Left kidney (tissue), 2 donors: Measurements from ENCODE around the gene MEGF10. TPM values are rescaled to one million over a fixed set of nuclear protein-coding genes. Genes with fewer than 3 reads are reported as not detected.

Experiments used
- DNase-seq: peaks from one replicate; pipeline ENCODE4 v3.0.0-alpha.2; 2013
- polyA plus RNA-seq: library from polyadenylated mRNA; unstranded; fragments of 120-200 nt; gene quantifications from one replicate; pipeline ENCODE4 v1.2.1, GENCODE V29; 2013; ENCODE audit not compliant: insufficient read length

MEGF10 gene
- polyA plus RNA-seq, 1 donor, result 1.1 TPM

DNA sequence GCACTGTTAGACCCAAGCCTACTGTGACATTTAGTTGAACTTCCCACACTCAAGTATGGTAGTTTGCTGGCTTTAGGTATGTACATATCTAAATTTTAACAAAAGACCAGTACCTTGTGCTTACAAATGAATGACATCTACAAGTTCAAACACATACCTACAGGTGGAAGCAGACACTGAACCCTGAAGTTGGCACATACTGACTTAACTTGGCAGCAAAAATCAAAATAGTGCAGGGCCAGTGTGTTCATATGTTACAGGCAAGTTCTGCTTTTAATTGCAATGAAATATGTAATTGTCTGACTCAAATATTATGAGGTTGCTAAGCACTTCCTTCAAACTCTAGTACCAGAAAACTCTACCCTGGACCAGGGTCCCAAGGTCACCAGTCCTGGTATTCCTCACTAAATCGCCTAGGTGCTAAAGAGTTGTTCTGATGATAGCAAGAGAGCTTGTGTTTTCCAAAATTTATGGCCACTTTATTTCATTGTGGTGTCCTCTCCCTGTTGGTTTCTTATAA, 77.4 kb downstream of the MEGF10 start:
- DNase-seq, result no peak

DNA sequence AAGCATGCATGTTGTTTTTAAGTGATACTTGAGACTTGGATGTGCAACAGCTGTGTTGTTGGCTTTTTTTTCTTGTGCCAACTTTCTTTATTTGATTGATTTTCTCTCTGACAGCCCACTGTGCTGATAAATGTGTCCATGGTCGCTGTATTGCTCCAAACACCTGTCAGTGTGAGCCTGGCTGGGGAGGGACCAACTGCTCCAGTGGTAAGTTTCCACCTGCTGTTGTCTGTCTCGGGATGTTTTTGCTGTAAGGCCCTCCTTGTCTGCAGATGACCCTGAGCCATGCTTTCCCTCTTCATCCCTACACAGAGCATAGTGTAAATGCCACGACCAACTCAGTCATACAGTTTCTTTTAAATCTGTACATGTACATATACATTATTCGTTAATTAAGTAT, 79.2 kb downstream of the MEGF10 start:
- DNase-seq, result no peak

DNA sequence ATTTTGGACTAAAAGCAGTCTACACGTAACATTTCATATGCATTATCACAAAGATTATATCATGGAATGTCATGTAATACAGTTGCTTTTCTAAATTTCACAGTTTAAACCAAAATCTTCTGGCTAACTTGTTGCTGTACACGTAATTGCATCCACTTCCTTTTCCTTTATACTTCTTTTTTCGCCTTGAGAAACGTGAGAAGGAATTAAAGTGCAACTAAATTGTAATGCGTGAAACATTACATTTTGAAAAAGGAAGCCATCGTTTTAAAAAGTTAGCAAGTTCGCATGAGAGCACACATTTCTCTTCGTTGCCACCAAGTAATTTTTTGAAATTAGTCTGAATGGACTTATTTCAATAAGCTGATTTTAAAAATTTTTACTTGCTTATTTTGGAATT, 80.0 kb downstream of the MEGF10 start:
- no peak for DNase-seq

DNA sequence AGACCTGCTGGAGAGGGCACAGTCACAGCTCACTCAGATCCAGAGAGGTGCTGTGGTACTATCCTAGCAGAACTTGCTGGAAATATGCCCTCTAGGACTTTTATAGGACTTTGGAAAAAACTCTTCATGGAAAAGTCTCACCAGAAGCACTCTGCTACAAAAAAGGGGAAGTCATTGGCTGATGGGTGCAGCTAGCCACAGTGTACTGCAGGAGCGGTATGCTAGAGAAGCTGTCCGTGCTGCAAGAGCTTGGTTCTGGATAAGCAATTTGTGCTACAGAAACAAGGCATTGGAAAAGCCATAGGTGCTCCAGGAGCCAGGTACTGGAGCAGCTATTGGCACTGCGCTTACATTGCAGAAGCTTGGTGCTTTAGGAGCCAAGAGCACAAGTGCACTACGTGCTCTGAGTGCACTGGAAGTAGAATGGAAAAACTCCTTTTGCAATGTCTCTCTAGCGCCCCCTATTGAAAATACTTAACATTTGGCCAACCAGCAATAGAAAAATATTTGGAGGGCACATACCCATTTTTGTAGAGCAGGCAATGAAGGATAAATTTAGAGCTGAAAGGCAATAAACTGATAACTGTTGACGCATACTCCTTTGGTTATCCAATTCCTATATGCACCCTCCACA, 83.4 kb downstream of the MEGF10 start:
- no peak for DNase-seq

DNA sequence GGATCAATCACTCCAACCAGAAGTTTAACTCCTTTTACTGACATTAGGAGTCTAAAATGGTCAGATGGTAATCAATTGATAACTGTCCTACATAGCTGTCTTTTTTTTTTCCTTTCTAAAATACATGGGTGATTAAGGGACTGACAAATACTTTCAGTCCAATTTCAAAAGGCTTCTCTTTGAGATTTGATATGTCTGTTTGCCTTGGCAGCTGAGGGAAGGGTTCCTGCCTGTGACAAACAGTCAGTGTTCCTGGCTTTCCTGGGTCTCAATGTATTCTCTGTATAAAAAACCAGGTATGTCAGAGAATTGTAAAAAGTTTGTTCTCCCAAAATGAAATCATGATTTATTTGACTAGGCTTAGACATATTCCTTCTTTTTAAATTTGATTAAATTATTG, 84.5 kb downstream of the MEGF10 start:
- no peak for DNase-seq

DNA sequence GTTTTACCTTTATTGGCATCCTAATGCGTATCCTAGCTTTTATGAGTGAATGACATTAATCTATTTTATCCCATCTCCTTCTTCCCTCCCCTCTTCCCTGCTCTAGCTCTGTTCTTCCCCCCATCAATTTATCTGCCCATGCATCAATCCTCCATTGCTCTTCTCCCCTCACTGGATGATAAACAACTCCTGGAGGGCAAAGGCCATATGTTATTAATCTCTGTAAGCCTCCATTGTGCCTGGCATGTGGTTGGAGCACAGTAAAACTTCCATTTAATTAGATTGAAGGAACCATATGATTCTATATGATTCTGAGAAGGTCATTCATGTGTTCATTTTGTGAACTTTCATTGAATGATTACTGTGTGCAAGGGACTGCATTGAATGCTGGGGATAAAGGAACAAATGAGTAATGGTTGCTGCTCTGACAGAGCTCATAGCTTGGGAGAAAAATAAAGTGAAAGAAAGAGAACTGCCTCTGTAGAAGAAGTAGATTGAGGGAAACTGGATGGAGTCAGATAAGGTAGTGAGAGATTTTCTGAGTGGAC, 85.0 kb downstream of the MEGF10 start:
- no peak for DNase-seq

DNA sequence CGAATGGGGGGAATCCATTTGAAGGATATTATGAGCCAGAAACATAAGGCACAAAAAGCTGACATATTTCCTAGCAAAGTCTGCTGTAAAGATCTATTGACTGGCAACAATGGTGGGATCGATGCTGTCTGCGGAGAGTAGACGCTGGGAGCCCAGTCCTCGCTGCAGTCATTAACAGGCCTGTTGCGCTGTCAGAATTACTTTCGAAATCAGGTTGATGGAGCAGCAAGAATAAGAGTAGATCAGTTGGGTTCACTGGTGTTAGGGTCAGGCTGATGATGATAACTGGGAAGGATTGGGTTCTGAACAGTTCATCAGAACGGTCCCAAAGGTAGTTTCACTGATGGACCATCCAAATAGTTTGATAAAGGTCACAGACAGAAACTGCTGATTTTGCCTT, 87.1 kb downstream of the MEGF10 start:
- no peak for DNase-seq

DNA sequence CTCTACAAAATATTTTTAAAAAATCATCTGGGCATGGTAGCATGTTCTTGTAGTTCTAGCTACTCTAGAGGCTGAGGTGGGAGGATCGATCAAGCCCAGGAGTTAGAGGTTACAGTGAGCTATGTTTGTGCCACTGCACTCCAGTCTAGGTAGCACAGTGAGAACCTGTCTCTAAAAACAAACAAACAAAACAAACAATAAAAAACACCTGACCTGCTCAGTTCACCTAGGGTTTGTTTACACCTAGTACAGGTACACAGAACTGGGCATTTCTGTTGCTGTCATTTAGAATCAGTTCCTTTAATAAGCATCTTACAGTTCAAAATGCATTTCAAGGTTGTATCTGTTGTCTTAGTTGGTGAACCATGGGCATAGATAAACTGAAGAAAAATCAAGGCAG, 95.3 kb downstream of the MEGF10 start:
- no peak for DNase-seq

DNA sequence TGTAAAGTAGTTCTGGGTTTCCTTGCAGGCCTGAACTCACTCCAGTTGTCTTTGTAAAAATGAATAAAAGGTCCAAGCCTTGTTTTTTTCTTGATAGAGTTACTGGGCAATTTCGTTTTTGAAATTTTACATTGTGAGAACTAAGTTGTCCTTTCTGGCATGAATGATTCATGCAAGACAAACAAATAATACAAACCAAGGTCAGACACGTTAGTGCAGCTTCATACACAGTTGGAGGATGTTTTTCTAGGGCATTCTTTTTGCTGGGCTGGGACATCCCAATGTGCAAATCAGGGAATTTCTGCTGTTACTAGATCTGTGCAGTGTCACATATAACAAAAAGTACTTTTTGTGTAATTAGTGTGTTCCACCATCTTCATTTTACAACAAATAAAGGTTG, 96.0 kb downstream of the MEGF10 start:
- no peak for DNase-seq

DNA sequence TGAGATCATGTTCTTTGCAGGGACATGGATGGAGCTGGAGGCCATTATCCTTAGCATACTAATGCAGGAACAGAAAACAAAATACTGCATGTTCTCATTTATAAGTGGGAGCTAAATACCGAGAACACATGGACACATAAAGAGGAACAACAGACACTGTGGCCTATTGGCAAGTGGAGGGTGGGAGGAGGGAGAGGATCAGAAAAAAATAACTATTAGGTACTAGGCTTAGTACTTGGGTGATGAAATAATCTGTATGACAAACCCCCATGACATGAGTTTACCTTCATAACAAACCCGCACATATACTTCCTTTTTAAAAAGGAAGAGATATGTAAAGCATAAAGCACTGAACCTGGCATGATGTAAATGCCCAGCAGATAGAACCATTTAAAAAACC, 99.0 kb downstream of the MEGF10 start:
- no peak for DNase-seq

DNA sequence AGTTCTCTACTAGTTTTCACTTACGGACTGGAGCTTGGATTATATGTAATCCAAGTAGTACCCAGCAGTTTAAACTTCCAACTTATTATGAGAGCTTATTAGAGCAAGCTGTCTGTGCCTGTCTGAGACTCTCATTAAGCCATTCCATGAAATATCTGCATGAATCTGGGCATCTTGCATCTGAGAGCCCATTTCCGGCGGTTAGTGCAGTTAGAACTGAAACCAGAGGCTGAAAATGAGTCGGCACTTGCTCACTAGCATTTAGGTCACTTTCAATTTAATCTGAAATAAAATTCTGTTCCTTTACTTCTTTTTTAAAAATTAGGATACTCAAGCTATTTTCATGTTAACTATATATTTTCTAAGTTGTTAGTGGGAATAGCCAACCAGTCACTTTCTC, 102.2 kb downstream of the MEGF10 start:
- no peak for DNase-seq

DNA sequence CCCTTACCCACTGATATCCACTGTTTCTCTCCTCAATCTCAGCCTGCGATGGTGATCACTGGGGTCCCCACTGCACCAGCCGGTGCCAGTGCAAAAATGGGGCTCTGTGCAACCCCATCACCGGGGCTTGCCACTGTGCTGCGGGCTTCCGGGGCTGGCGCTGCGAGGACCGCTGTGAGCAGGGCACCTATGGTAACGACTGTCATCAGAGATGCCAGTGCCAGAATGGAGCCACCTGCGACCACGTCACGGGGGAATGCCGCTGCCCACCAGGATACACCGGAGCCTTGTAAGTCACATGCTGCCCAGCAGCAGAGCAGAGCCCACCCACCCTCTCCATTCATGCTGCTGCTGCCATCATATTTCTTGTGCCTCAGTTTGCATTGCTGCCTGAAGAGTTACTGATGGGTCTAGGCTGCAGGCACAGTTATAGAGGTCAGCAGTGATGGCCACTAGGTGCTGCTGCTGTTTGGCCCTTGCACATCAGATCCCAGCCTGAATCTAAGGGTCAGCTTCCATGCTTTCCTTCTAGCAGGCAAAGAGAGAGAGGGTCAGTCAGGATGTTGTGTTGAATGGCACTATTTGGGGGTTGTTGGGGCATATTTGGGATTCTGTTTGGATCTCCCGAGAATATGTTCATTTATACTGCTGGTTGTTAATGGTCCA, 106.0 kb downstream of the MEGF10 start:
- DNase-seq, result no peak

DNA sequence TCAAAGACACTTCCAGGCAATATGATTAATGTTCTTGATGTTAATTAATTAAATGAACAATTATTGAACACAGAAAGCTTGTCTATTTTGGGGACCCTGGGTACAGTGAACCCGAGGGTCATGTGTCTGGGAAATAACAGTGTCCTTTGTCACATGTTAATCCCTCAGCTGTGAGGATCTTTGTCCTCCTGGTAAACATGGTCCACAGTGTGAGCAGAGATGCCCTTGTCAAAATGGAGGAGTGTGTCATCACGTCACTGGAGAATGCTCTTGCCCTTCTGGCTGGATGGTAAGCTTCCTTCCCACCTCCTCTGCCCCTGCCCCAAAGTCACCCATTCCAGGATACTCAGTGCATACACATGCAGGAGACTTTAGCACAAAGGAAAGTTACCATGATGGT, 107.9 kb downstream of the MEGF10 start:
- no peak for DNase-seq

DNA sequence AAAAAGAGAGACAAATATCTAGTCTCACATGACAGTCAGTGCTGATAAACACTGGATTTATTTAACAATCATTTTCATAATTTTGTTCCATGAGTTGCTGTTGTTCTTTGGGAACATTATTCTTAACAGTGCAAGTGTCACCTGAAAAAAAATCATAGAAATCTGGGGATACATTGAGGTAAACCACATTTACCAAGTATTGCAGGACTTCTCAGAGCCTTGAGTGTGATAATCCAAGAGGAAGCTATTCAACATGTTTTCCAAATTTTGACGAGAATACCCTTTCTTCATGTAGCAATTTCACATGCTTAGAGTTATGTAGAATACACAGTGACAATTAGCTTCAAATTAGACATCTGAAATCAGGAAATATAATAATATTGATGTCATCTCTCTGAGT, 108.5 kb downstream of the MEGF10 start:
- DNase-seq, result no peak

DNA sequence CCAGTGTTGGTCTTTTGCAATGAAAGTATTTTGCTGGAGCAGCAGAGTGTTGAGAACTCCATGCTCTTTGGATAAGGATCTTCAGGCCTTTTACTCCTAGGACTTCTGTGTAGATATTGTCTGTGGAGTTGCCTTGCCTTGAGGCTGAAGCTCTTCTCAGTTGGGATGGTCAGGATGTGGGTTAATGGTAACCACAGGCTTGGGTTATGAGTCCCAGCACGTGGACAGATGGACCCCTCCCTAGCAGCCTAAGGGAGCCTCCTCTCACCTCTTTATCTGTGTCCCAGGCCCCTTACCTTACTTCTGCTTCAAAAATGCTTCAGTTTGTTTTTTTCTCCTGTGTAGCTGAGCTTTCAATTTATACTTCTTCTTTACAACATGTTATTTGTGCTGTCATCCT, 109.9 kb downstream of the MEGF10 start:
- DNase-seq, result no peak

DNA sequence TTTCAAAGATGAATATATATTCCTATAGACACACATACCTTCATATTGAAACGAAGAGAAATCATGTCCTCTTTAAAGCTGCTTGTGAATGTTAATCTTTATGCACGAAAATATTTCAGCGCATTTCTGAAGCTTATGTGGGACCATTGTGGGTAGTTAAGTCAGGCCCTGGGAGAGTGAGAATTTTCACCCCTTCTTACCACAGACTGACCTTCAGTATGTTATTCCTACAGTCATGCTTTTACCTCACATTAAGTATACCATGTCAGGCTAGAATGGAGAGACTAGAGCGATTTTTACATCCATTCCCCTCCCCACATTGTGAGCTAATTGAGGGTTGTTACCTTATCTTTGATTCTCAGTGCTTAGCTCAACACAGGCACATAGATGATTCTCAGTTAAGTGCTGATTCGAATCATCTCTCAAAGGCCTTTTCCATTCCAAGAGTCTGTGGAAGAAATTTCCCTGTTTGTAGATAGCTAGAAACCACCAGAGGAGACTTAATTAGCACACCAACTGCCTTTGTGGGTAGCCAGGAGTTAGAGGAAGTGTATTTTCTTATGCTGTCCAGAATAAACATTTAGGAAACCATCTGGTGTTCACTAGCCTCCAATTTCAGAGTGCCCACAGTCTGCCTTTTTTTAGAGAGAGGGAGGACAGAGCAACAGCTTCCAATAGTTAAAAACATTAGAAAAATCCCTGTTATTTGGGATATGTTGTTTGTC, 110.5 kb downstream of the MEGF10 start:
- no peak for DNase-seq

DNA sequence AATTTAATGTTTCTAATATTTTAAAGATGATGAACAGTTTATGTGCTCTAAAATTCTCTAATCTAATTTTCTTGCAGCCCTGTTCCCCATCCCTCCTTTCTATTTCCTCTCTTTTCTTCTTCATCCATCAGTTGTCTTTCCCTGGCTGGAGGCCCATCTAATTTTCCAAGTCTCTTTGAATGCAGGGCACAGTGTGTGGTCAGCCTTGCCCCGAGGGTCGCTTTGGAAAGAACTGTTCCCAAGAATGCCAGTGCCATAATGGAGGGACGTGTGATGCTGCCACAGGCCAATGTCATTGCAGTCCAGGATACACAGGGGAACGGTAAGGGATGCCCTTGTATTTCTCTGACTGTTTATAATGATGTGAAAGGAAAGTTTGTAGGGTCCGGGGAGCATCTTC, 111.8 kb downstream of the MEGF10 start:
- DNase-seq, result no peak

DNA sequence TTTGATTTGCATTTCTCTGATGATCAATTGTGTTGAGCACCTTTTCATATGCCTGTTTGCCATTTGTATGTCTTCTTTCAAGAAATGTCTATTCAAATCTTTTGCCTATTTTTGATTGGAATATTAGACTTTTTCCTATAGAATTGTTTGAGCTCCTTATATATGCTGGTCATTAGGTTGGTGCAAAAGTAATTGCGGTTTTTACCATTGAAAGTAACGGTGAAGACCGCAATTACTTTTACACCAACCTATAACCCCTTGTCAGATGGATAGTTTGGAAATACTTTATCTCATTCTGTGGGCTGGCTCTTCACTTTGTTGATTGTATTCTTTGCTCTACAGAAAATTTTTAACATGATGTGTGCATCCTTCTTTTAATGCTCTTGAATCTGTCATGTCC, 113.6 kb downstream of the MEGF10 start:
- DNase-seq, result no peak

DNA sequence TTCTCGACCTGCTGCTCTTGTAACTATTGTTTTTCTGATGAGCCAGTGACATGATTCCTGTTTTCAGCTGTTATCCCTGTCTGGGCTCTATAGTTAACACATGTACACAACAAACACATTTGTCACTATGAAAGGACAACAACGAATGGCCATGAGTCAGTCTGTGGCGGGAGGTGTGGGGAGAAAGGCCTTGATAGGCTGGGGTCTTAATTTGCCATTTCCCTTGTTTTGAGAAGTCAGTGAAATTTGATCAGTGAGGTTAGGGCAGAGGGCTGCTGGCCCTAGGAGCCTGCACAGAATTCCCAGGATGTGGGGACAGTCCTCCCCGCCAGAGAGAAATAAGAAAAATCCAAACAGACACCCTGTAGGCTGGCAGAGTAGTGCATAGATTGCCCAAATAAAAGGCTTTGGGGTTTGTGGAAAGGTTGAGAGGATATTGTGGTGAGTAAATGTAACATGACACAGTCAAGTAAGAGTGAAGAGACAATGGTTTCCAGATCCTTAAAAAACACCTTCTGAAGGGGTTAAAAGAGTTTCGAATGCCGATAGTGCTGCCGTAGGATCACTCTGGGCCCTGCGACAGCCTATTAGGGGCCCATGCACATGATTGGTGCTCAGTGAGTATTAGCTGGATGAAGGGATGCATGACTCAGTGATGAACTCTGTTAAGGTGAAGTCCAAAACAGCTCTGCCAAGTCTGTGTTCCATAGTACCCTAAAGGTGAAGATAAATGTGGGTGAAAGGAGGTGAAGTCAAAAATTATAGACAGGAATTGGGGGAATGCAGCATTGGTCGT, 115.9 kb downstream of the MEGF10 start:
- DNase-seq, result no peak

DNA sequence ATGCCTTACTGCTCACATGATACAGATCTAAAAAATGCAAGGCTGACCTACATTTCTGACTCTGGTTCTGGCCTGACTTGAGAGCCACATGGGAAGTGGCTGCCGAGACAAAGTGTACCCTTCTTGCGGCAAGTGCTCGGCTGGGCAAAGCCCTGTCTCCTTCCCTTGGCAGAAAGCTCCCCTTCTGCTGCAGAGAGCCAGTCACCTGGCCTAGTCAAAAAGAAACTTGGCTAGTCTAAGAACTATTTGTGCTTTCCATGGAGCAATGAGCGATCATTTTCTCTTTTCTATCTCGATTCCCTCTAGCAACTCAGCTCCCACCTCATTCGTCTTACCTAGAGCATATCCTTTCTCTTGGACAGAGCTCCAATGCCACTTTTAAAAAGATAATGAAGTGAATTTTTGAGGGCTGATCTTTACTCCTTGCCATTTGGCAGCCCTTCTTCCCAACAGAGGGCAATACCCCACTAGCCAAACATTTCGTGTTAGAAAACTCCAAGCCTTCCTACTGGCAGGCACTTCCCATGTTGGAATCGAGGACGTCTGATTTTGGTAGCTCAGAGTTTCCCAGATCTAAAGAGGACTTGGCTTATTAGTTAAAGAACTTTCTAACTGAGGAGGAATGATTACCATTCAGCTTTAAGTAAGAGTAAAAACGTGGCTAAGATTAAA, 118.8 kb downstream of the MEGF10 start:
- no peak for DNase-seq

DNA sequence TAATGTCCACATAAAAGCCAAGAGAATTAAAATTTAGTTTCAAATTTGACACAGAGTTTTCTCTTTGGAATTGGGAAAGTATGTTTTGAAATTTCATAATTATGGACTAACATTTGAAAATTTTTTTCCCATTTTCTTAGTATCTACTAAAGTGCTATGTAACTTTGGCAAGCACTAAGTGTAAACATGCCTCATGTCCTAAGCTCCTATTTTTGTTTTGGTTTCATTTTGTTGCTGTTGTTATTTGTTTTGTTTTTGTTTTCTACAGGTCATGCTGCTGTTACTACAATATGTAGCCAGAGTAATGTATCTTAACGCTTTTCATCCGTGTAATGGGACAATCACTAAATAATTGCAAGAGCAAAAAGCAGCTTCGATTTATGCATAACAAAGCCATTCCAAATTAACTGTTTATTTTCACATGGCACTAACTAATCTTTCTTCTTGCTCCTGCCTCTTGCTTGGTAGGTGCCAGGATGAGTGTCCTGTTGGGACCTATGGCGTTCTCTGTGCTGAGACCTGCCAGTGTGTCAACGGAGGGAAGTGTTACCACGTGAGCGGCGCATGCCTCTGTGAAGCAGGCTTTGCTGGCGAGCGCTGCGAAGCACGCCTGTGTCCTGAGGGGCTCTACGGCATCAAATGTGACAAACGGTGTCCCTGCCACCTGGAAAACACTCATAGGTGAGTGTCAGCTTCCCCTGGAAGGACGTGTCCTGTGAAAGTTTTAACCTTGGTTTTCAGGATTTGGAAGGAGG, 119.5 kb downstream of the MEGF10 start:
- no peak for DNase-seq
